HG03064 (cell line): ENCODE results near the gene SAMSN1.

ENCODE experiments used
- ATAC-seq: cut with Tn5 transposase; IDR thresholded peaks from one replicate; pipeline ENCODE4 v1.9.1; 2021; ENCODE audit warnings: low read depth; ENCODE audit not compliant: unreplicated experiment

Gene SAMSN1

GRCh38 chr21:14452727-14453241 is 93.3 kb downstream of the SAMSN1 start:
- ATAC-seq, result no peak

DNA sequence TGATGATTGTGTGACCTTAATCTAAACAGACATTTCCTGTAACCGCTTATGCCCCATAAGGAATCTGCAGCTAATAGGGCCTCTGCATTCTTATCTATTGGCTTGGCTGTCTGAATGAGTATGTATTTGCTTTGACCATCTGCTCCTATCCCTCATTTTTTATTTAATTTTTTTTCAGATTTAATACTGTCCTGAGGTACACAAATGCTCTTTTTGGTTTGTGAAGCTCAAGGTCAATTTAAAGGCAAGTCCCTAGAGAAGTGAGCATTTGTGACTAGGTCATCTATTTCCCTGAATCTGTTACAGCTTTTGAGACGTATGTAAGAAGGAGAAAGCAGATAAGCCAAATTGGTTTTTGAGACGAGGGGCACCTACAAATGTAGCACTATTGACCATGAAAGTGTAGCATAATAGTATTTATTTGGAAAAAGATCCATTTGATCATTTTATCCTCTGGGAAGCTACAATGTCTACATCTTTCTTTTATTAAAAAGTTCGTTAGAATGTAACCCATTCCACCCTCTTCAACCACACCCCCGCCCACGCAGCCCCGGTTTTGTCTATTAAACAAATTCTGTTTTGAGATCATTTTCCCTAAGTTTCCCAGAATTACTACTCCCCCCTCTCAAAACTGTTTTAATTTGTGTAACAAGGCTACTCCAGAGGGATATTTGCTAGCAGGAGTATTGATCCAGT is 93.9 kb downstream of the SAMSN1 start:
- ATAC-seq, result no peak

GRCh38 chr21:14451546-14451945 is 94.6 kb downstream of the SAMSN1 start:
- no peak for ATAC-seq

DNA sequence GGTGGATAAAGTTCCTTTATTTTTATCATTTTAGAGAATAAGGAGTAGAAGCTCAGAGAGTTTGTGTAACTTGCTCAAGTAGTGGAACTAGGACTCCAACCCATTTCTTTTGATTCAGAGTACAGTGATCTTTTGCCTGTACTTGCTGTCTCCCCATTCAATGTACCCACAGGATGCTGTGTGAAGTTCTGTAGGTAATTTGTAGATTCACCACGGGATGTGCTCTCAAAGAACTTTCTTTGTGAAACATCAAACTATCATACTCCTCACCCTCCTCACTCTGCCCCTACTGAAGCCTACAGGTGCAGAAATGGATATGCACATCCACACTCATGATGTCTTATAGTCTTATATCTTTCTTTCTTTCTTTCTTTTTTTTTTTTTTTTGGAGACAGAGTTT is 97.3 kb downstream of the SAMSN1 start:
- no peak for ATAC-seq

DNA sequence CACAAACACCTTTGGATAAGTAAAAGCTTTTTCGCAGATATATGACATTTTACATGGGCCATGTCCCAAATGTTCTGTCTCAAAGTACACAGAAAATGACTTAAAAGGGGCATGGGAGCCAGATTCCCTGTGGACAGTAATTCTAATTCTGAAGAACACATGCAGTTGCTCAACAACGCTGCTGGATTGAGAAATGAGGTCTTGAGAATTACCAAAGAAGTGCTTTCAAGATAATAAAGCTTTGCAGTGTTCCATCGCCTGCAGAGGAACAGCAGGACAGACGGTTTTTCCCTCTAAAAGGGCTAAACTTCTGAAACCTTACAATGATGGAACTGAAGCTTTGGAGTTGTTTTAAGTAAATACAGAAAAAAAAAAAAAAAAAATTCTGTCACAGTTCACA is 107.9 kb downstream of the SAMSN1 start:
- ATAC-seq, result no peak

DNA sequence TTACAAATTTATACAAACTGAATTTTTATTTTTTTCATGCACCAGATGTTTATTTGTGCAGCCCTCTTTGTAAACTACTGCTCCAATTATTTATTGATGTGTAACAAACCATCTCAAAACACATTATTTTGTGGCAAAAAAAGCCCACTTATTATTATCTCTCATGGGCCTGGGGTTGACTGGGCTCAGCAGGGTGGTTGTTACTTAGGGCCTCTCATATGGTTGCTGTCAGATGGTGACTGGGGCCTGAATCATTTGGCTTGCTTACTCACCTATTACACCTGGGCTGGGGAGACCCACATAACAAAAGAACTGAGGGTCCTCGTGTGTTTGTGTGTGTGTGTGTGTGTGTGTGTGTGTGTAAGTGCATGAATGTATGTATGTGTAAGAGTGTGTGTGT is 110.7 kb downstream of the SAMSN1 start:
- ATAC-seq, result no peak
